Esophagus squamous epithelium (tissue), 5 donors: ENCODE data around the gene HEYL. TPM values are rescaled to one million over a fixed set of nuclear protein-coding genes. Genes with fewer than 3 reads are reported as not detected.
A peak's percentile ranks its signal among the peaks of the same experiment; 100 is the strongest.

Experiments
- DNase-seq: peaks from one replicate; lab custom pipeline; 2025; lab: John Stamatoyannopoulos, UW
- H3K27ac ChIP-seq, 4 donors: fragments of 200-600 bp; sonication (generic); one replicate each; pipeline ENCODE4 v1.5.1; 2016 to 2019; ENCODE audit warnings: mild to moderate bottlenecking in 1 of 4
- H3K27me3 ChIP-seq, 4 donors: fragments of 200-600 bp; sonication (generic); 1 replicate in 3 of 4; 2 replicates in 1 of 4; pipeline versions ENCODE4 v1.5.1 to v1.6.0; 2017 to 2021; ENCODE audit warnings: antibody characterized with exemption in 1 of 4
- H3K36me3 ChIP-seq, 3 donors: fragments of 200-600 bp; sonication (generic); one replicate each; pipeline ENCODE4 v1.5.1; 2016 to 2019
- H3K4me1 ChIP-seq, 3 donors: fragments of 200-600 bp; sonication (generic); one replicate each; pipeline ENCODE4 v1.5.1; 2017 to 2019
- H3K4me3 ChIP-seq, 4 donors: fragments of 200-600 bp; sonication (generic); 1 replicate in 3 of 4; 2 replicates in 1 of 4; pipeline ENCODE4 v1.5.1; 2016 to 2019; ENCODE audit warnings: mild to moderate bottlenecking in 2 of 4, moderate library complexity in 1 of 4
- H3K9me3 ChIP-seq, 3 donors: fragments of 200-600 bp; sonication (generic); one replicate each; pipeline ENCODE4 v1.5.1; 2016 to 2019
- POLR2A ChIP-seq, 4 donors: fragments of 450-650 bp; IDR thresholded peaks; one replicate each; pipeline ENCODE4 v1.6.1; 2017; ENCODE audit warnings: antibody characterized with exemption in 4 of 4, mild to moderate bottlenecking in 4 of 4, moderate library complexity in 3 of 4
- WGBS, 2 donors: methylation state at CpG; one replicate each; pipeline ENCODE4 v1.1.5; 2018; 5-methylcytosine and 5-hydroxymethylcytosine counted together
- intact Hi-C: fragments of 100-400 bp; cut with DNase I; formaldehyde crosslinking; loops from one replicate; pipeline ENCODE4 v1.15.0; 2022
- total RNA-seq, 4 donors: library from RNA; depleted of rRNA; stranded (reverse); fragments of >200 nt; gene quantifications; one replicate each; pipeline ENCODE4 v1.1.0, GENCODE V29; 2016
- TF ChIP-seq, protein P1 (sequence below), 6 experiments: fragments of 450-650 bp in 4 of 6; fragments of 200-600 bp in 2 of 6; sonication (generic) in 2 of 6; IDR thresholded peaks; one replicate each; pipeline ENCODE4 v1.5.1; 2016 to 2019; ENCODE audit warnings: antibody characterized with exemption in 6 of 6, mild to moderate bottlenecking in 4 of 6, moderate library complexity in 4 of 6
- donor health status: DM: yes; HTN: yes; CAD: no.

The HEYL gene
- total RNA-seq, 4 donors from 2014 or later = 0.45 to 1.2 (median 0.77) TPM

DNA sequence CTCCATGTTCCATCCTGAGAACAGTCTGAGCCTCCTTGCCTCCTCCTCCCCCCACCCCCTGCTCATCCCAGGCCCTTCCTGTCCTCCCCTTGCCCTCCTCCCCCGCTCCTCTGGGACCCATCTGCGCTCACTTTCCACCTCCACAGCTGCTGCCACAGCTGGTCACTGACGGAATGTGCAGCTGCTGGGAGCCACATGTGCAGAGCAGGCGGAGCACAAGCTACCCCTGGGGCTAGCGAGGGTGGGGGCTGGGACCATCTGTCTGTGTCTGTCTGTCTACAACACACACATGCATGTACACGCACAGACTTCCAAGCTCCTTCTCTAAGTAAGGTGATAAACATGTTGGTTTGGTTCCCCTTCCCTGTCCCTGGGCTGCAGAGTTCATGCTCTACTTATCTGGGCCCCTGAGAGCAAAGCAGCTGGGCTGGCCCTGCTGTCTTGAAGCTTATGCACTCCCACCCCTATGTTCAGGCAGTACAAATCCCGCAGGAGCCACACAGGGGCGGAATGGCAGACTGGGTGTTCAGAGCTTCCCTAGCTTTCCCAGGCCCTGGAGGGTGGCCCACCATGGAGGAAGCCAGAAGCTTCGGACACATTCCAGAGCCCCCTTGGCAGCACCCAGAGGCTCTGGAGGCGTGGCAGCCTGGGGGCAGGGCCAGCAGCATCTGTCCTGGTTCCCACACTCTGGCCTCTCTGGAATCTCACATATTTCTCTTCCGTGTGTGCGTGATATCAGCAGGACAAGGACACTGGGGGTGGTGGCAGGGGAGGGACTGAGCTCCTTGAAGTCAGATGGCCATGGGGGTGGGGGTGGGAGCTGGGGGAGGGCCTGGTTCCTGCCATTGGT is 7.0 kb upstream of the HEYL start:
- no peak for TF ChIP-seq POLR2A (IDR thresholded peaks at IDR 0.05)
- TF ChIP-seq, protein P1, sequence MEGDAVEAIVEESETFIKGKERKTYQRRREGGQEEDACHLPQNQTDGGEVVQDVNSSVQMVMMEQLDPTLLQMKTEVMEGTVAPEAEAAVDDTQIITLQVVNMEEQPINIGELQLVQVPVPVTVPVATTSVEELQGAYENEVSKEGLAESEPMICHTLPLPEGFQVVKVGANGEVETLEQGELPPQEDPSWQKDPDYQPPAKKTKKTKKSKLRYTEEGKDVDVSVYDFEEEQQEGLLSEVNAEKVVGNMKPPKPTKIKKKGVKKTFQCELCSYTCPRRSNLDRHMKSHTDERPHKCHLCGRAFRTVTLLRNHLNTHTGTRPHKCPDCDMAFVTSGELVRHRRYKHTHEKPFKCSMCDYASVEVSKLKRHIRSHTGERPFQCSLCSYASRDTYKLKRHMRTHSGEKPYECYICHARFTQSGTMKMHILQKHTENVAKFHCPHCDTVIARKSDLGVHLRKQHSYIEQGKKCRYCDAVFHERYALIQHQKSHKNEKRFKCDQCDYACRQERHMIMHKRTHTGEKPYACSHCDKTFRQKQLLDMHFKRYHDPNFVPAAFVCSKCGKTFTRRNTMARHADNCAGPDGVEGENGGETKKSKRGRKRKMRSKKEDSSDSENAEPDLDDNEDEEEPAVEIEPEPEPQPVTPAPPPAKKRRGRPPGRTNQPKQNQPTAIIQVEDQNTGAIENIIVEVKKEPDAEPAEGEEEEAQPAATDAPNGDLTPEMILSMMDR (IDR thresholded peaks at IDR 0.05) = no peak
- H3K27me3 ChIP-seq = peaks cover 0 to 9% (median 0%) of the 10 kb centered on the region in 4 donors
- H3K4me1 ChIP-seq = peaks cover 0 to 21% (median 7%) of the 10 kb centered on the region in 3 donors
- no peak for DNase-seq
- no peak overlapping the region for H3K4me3 ChIP-seq
- intact Hi-C loops = loop anchor here (5.0 kb wide), 1 partner anchor 39 kb away; no protein-coding TSS in a partner anchor
- H3K9me3 ChIP-seq = no peaks in the 10 kb centered on the region
- 39% methylated on average over 9 of the region's 12 CpGs; no CpG with 5 or more reads in 1 of the 2 donors for WGBS, 2 donors
- H3K36me3 ChIP-seq = no peaks in the 10 kb centered on the region
- peak overlapping the region in 3 of 4 donors; percentile 60 to 67 (median 66) for H3K27ac ChIP-seq

DNA sequence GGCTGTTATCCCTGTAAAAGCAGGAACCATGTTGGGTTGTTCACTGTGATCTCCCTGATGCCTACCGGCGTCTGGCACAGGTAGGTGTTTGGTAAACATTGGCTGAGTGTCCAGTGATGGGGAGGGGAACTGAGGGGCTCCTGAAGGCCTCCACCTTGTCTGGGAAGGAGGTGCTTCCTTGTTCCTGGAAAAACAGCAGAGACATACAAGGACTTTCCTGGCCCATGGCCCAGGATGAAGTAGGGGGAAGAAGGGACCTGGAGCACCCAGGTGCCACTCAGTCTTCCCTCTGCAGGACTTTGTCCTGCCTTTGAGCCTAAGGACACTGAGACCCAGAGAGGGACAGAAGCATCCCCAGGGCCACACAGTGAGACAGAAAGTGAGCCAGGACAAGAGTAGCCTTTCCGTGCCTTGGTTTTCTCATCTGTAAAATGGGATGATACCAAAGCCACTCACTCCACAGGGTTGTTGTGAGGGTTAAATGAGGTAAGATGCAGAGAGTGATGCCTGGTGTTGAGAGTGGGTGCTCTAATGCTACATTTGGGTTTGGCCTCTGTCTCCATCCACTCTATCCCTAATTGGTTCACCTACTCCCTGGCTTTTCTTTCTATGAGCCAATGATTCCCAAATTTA is 6.1 kb upstream of the HEYL start:
- Histone ChIP-seq H3K4me3 (no peak overlapping the region), H3K9me3 (no peaks in the 10 kb centered on the region), H3K4me1 (peaks cover 0 to 21% (median 7%) of the 10 kb centered on the region in 3 donors), H3K27ac (peak overlapping the region in 1 of 4 donors; percentile 66), H3K27me3 (peaks cover 0 to 14% (median 0%) of the 10 kb centered on the region in 4 donors), H3K36me3 (no peaks in the 10 kb centered on the region)
- WGBS, 2 donors = 83 to 92% methylated on average over 1 of the region's 3 CpGs
- TF ChIP-seq, protein P1 (IDR thresholded peaks at IDR 0.05) = no peak
- no peak for TF ChIP-seq POLR2A (IDR thresholded peaks at IDR 0.05)
- no peak for DNase-seq
- intact Hi-C loops = loop anchor here (5.0 kb wide), 1 partner anchor 38 kb away; no protein-coding TSS in a partner anchor

DNA sequence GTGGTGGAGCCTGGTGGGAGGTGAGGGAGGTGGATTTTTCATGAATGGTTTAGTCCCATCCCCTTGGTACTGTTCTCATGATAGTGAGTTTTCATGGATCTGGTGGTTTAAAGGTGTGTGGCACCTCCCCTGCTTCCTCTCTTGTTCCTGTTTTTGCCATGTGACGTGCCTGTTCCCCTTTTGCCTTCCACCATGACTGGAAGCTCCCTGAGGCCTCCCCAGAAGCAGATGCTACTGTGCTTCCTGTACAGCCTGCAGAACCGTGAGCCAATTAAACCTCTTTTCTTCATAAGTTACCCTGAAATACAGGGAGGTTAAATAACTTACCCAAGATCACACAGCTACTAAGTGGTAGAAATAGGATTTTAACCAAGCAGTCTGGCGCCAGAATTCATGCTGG is 4.3 kb upstream of the HEYL start:
- H3K4me3 ChIP-seq = no peak overlapping the region
- H3K36me3 ChIP-seq = no peaks in the 10 kb centered on the region
- no peaks in the 10 kb centered on the region for H3K9me3 ChIP-seq
- peak overlapping the region in 1 of 4 donors; percentile 16 for H3K27ac ChIP-seq
- H3K4me1 ChIP-seq = peaks cover 3 to 32% (median 7%) of the 10 kb centered on the region in 3 donors
- intact Hi-C loops = no loop called here
- DNase-seq = no peak
- WGBS, 2 donors = 79 to 93% methylated on average over 3 of the region's 3 CpGs
- TF ChIP-seq, protein P1 (IDR thresholded peaks at IDR 0.05) = no peak
- no peak for TF ChIP-seq POLR2A (IDR thresholded peaks at IDR 0.05)
- H3K27me3 ChIP-seq = peaks cover 0 to 33% (median 2%) of the 10 kb centered on the region in 4 donors

DNA sequence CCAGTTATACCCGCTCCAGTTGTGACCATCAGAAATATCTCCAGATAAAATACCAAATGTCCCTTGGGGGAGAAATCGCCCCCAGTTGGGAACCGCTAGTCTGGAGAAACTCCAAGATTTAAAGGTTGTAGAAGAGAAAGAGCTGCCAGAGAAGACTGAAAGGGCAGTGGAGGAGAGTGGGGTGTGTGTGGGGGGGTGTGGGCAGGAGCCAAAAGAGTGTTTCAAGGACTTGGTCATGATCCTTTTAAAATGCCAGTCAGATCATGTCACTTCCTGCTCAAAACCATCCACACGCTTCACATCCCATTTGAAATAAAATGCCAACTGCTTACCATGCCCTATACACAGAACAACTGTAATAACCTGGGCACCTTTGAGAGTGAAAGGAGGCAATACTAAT is 3.4 kb upstream of the HEYL start:
- intact Hi-C loops = no loop called here
- WGBS, 2 donors = 56 to 60% methylated on average over 3 to 4 of the region's 4 CpGs
- TF ChIP-seq POLR2A (IDR thresholded peaks at IDR 0.05) = no peak
- TF ChIP-seq, protein P1 (IDR thresholded peaks at IDR 0.05) = no peak
- H3K9me3 ChIP-seq = no peaks in the 10 kb centered on the region
- peaks cover 0 to 39% (median 2%) of the 10 kb centered on the region in 4 donors for H3K27me3 ChIP-seq
- no peak for DNase-seq
- H3K36me3 ChIP-seq = no peaks in the 10 kb centered on the region
- no peak overlapping the region for H3K4me3 ChIP-seq
- H3K4me1 ChIP-seq = peaks cover 3 to 31% (median 7%) of the 10 kb centered on the region in 3 donors
- H3K27ac ChIP-seq = peak overlapping the region in 1 of 4 donors; percentile 16
